Iris pigment epithelial cell (primary cell): ENCODE results near the gene C2orf68.
"Not testable (repeated sequence)": the region's sequence is repeated elsewhere in the genome, so short reads cannot be mapped to it uniquely, and the experiment has no call there.

Experiments
- DNase-seq: peaks from one replicate; pipeline ENCODE4 v3.0.0-alpha.2; 2011; ENCODE audit warnings: low read depth

Gene C2orf68

GRCh38 chr2:85579266-85579935, 32.5 kb downstream of the C2orf68 start:
- DNase-seq: no peak

- no peak for DNase-seq
These were observed 33.4 kb downstream of the C2orf68 start for GRCh38 chr2:85578243-85579180.

GRCh38 chr2:85577386-85578242, 34.3 kb downstream of the C2orf68 start, which contains the start of gene VAMP8:
Gene VAMP8, plus strand, starts transcription at chr2:85577586. Its CDS starts 61 bp downstream, at chr2:85577647.
- no peak for DNase-seq

- no peak for DNase-seq
These were observed 34.8 kb downstream of the C2orf68 start for GRCh38 chr2:85577063-85577385.

- DNase-seq: no peak
These were observed 36.1 kb downstream of the C2orf68 start for GRCh38 chr2:85575739-85576138.

GRCh38 chr2:85566265-85566664, 45.6 kb downstream of the C2orf68 start:
- DNase-seq: no peak

GRCh38 chr2:85564144-85564563, 47.7 kb downstream of the C2orf68 start:
- no peak for DNase-seq

GRCh38 chr2:85561280-85562212, 50.3 kb downstream of the C2orf68 start, which contains the start of gene GGCX:
Gene GGCX, minus strand, starts transcription at chr2:85561493. Its CDS starts 65 bp downstream, at chr2:85561428.
- DNase-seq: peak; percentile 96

GRCh38 chr2:85560812-85561279, 51.0 kb downstream of the C2orf68 start:
- DNase-seq: no peak

- DNase-seq: not testable (repeated sequence)
These were observed 51.5 kb downstream of the C2orf68 start for GRCh38 chr2:85560403-85560726.

GRCh38 chr2:85558160-85558559, 53.7 kb downstream of the C2orf68 start:
- DNase-seq: no peak

- no peak for DNase-seq
These were observed 54.7 kb downstream of the C2orf68 start for GRCh38 chr2:85557130-85557529.
